ENCODE data around the gene KLHL6. TPM values are rescaled to one million over a fixed set of nuclear protein-coding genes. Genes with fewer than 3 reads are reported as not detected.

Gene KLHL6, protein sequence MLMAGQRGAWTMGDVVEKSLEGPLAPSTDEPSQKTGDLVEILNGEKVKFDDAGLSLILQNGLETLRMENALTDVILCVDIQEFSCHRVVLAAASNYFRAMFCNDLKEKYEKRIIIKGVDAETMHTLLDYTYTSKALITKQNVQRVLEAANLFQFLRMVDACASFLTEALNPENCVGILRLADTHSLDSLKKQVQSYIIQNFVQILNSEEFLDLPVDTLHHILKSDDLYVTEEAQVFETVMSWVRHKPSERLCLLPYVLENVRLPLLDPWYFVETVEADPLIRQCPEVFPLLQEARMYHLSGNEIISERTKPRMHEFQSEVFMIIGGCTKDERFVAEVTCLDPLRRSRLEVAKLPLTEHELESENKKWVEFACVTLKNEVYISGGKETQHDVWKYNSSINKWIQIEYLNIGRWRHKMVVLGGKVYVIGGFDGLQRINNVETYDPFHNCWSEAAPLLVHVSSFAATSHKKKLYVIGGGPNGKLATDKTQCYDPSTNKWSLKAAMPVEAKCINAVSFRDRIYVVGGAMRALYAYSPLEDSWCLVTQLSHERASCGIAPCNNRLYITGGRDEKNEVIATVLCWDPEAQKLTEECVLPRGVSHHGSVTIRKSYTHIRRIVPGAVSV
- total RNA-seq = not detected in 2 replicates

DNA sequence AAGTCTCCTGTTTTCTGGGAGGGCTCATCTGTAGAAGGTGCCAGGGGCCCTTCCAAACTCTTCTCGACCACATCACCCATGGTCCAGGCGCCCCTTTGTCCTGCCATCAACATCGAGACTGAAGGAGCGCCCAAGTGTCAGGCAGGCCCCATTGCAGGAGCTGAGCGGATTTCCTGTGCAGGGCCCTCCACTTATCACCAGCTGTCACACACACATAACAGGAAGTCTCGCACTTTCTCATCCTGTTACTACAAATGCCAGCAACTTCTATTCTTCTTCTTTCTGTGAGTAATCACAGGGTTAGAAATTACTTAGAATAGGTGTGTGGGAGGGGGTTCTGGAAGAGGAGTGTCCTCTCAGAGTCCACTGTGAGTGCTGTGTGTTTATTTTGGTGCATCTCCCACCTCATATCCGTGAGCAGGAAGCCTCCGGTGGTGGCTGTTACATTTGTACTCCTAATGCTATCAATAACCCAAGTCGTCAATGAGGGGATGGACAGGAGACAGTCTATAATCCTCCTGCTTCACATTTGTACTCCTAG, at the start of gene KLHL6:
Gene KLHL6 (minus strand): TSS at position 166 of the 541 bp plus-strand sequence. CDS start 53 bp downstream, at position 113.

Small RNA genes within 50 kb of the gene (small RNA-seq; reads per million reads assigned to genes)
- gene RF00092 (not detected), gene RF00394 (not detected), gene RF01241 (0.11 reads per million), gene SNORA63D (0.93 reads per million, percentile 55 among the genes with 10 or more reads in this experiment)

Other genes starting within 250 kb of the KLHL6 start
- 0.73 and 1.6 TPM in 2 replicates for gene MCF2L2, start 127.1 kb downstream of the KLHL6 start, total RNA-seq
- gene KLHL24, start 79.9 kb upstream of the KLHL6 start, total RNA-seq = 19.5 and 27.2 TPM in 2 replicates
- 30.9 and 42.6 TPM in 2 replicates for gene YEATS2, start 142.1 kb upstream of the KLHL6 start, total RNA-seq

Data from subcutaneous preadipocyte (primary cell).